HL-60 (cell line): ENCODE measurements around the gene COASY.

Experiments
- DNase-seq, 2 experiments: peaks; one replicate each; pipeline ENCODE4 v3.0.0-alpha.2; 2010 to 2020; ENCODE audit warnings: low read depth in 1 of 2, low spot score in 1 of 2
- H3K27ac ChIP-seq: fragments of 250-450 bp; sonication (Bioruptor Pico); replicated peaks from 2 replicates; pipeline ENCODE4 v1.5.1; 2020; ENCODE audit warnings: mild to moderate bottlenecking, moderate library complexity
- H3K27me3 ChIP-seq: fragments of 250-450 bp; sonication (Bioruptor Pico); 2 replicates; pipeline ENCODE4 v1.5.1; 2021; ENCODE audit warnings: mild to moderate bottlenecking, moderate library complexity; ENCODE audit not compliant: insufficient read depth, poor library complexity, severe bottlenecking
- H3K4me3 ChIP-seq: replicated peaks from 2 replicates; pipeline ENCODE4 v1.5.1; 2011; ENCODE audit warnings: mild to moderate bottlenecking, control low read depth, low read length; ENCODE audit not compliant: insufficient read depth
- CTCF ChIP-seq: IDR thresholded peaks from one replicate; pipeline ENCODE4 v1.5.1; 2011; ENCODE audit warnings: low read length, control low read depth, inconsistent platforms; ENCODE audit not compliant: insufficient read depth
- GABPA ChIP-seq: IDR thresholded peaks from 2 replicates; pipeline ENCODE4 v1.6.1; 2012; ENCODE audit warnings: low read depth
- POLR2AphosphoS5 ChIP-seq: IDR thresholded peaks from 2 replicates; pipeline ENCODE4 v1.6.1; 2012; ENCODE audit warnings: low read depth
- REST ChIP-seq: IDR thresholded peaks from 2 replicates; pipeline ENCODE4 v1.6.1; 2012; ENCODE audit warnings: low read depth; ENCODE audit not compliant: insufficient replicate concordance
- SPI1 ChIP-seq: IDR thresholded peaks from 2 replicates; pipeline ENCODE4 v1.6.1; 2012; ENCODE audit warnings: low read depth, mild to moderate bottlenecking, borderline replicate concordance

Gene COASY

DNA sequence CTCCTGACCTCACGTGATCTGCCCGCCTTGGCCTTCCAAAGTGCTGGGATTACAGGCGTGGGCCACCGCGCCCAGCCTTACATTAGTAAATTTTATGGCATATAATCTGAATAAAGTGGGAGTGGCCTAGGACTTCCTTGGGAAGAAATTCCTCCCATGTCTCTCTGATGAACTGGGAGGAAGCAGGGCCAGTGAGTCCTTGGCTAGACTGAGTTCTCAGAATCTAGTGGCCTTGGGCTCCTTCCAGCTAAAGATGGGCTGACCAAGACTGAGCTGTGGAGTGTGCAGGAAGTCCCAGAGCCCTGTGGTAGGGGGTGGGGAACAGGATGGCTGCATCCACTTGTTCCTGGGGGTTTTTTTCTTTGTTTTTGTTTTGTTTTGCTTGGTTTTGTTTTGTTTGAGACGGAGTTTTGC lies 35.9 kb upstream of the COASY start:
- Histone ChIP-seq H3K27ac (no peak overlapping the region), H3K4me3 (no peak overlapping the region), H3K27me3 (no peaks in the 10 kb centered on the region)
- no peak for DNase-seq
- no peak for TF ChIP-seq CTCF
- no peak for TF ChIP-seq GABPA
- no peak for TF ChIP-seq REST
- no peak for TF ChIP-seq POLR2AphosphoS5
- TF ChIP-seq SPI1, result no peak

DNA sequence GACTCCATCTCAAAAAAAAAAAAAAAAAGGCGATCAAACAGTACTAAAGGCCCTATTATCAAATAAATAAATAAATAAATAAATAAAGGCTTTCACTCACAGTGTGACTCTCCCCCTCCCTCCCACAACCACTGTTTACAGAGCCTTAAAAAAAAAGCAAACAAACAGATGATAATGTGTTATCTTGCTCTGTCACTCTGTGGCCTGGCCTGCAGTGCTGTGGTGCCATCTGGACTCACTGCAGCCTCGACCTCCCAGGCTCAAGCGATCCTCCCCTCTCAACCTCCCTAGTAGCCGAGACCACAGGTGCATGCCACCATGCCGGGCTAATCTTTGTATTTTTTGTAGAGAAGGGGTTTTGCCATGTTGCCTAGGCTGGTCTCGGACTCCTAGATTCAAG lies 34.0 kb upstream of the COASY start:
- TF ChIP-seq REST (no peak), GABPA (no peak), POLR2AphosphoS5 (no peak), SPI1 (no peak), CTCF (no peak)
- no peak for DNase-seq
- no peaks in the 10 kb centered on the region for H3K27me3 ChIP-seq
- no peak overlapping the region for H3K27ac ChIP-seq
- H3K4me3 ChIP-seq, result no peak overlapping the region

DNA sequence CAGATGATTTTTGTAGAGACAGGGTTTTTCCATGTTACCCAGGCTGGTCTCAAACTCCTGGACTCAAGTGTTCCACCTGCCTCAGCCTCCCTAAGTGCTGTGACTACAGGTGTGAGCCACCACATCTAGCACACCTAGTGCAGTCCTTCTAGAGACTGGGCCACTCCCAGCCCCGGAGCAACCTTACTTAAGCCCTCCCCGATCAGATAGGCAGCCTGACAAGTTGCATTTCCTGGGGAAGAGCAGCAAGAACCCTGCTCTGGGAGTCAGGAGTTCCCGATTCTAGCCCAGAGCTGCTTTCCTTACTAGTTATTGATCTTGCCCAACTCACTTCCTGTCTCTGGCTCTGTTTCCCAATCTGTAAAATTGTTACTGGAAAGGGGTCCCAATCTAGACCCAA lies 32.9 kb upstream of the COASY start:
- no peak for TF ChIP-seq SPI1
- TF ChIP-seq CTCF, result no peak
- no peak for TF ChIP-seq POLR2AphosphoS5
- TF ChIP-seq REST, result no peak
- no peak for TF ChIP-seq GABPA
- DNase-seq, result no peak
- H3K27ac ChIP-seq, result no peak overlapping the region
- no peak overlapping the region for H3K4me3 ChIP-seq
- no peaks in the 10 kb centered on the region for H3K27me3 ChIP-seq
